Activated CD4-positive, alpha-beta T cell treated with anti-CD3 and anti-CD28 coated beads for 4 hours (primary cell): Measurements from ENCODE around the gene ID3.
A peak's percentile ranks its signal among the peaks of the same experiment; 100 is the strongest.
"Not testable (repeated sequence)": the region's sequence is repeated elsewhere in the genome, so short reads cannot be mapped to it uniquely, and the experiment has no call there.

Source experiments
- DNase-seq, 2 donors: peaks; one replicate each; pipeline ENCODE4 v3.0.0-alpha.2; 2020

The ID3 gene

GRCh38 chr1:23588749-23589548, 29.6 kb upstream of the ID3 start:
- DNase-seq: no peak

GRCh38 chr1:23585321-23586022, 26.2 kb upstream of the ID3 start:
- no peak for DNase-seq

- not testable (repeated sequence) for DNase-seq
Measured at GRCh38 chr1:23583727-23584126, 24.4 kb upstream of the ID3 start.

- no peak for DNase-seq
Measured at GRCh38 chr1:23582820-23583219, 23.5 kb upstream of the ID3 start.

GRCh38 chr1:23581219-23581618, 21.9 kb upstream of the ID3 start:
- DNase-seq: no peak

GRCh38 chr1:23578997-23579363, 19.7 kb upstream of the ID3 start:
- DNase-seq: no peak

- DNase-seq: no peak
Measured at GRCh38 chr1:23578311-23578996, 19.2 kb upstream of the ID3 start.

- DNase-seq: peak; percentile 27 to 30
Measured at GRCh38 chr1:23577056-23578004, 18.0 kb upstream of the ID3 start.

GRCh38 chr1:23576338-23577055, 17.2 kb upstream of the ID3 start:
- no peak for DNase-seq

- no peak for DNase-seq
Measured at GRCh38 chr1:23575226-23575810, 16.0 kb upstream of the ID3 start.

- no peak for DNase-seq
Measured at GRCh38 chr1:23574265-23574754, 15.0 kb upstream of the ID3 start.

- DNase-seq: no peak
Measured at GRCh38 chr1:23573574-23574182, 14.4 kb upstream of the ID3 start.

GRCh38 chr1:23571465-23571864, 12.2 kb upstream of the ID3 start:
- no peak for DNase-seq

GRCh38 chr1:23570001-23570691, 10.8 kb upstream of the ID3 start:
- DNase-seq: no peak

GRCh38 chr1:23568608-23569383, 9.5 kb upstream of the ID3 start:
- no peak for DNase-seq

GRCh38 chr1:23567996-23568607, 8.8 kb upstream of the ID3 start:
- no peak for DNase-seq

- no peak for DNase-seq
Measured at GRCh38 chr1:23567629-23567995, 8.3 kb upstream of the ID3 start.

GRCh38 chr1:23566304-23566703, 7.0 kb upstream of the ID3 start:
- no peak for DNase-seq

GRCh38 chr1:23565776-23566175, 6.5 kb upstream of the ID3 start:
- no peak for DNase-seq
